SU-DHL-6 (cell line): Measurements from ENCODE around the gene HCFC2.

Experiments used
- H2AFZ ChIP-seq: fragments of 200-600 bp; sonication (generic); 2 replicates; pipeline ENCODE4 v1.6.1; 2014; ENCODE audit warnings: low read depth, mild to moderate bottlenecking, moderate library complexity, mixed read lengths, antibody characterized with exemption, low read length; ENCODE audit not compliant: severe bottlenecking
- H3F3A ChIP-seq: fragments of 200-600 bp; shearing (Covaris generic); 2 replicates; pipeline ENCODE4 v1.6.0; 2016; ENCODE audit warnings: antibody characterized with exemption, mild to moderate bottlenecking; ENCODE audit not compliant: insufficient read depth
- H3K27ac ChIP-seq: fragments of 200-600 bp; sonication (generic); 2 replicates; pipeline ENCODE4 v1.5.1; 2016; ENCODE audit warnings: low read depth, mild to moderate bottlenecking, low read length, moderate library complexity, mixed read lengths
- H3K27me3 ChIP-seq: fragments of 200-600 bp; sonication (generic), shearing (Covaris generic); 2 replicates; pipeline ENCODE4 v1.6.0; 2014; ENCODE audit warnings: mild to moderate bottlenecking, low read length
- H3K36me3 ChIP-seq: fragments of 200-600 bp; sonication (generic); 2 replicates; pipeline ENCODE4 v1.6.1; 2014; ENCODE audit warnings: mild to moderate bottlenecking, low read length, mixed read lengths
- H3K4me2 ChIP-seq: fragments of 300-600, 200-600 bp; shearing (Covaris generic), sonication (generic); 2 replicates; pipeline ENCODE4 v1.6.0; 2014; ENCODE audit warnings: low read length, low read depth, mild to moderate bottlenecking; ENCODE audit not compliant: poor library complexity, severe bottlenecking
- H3K4me3 ChIP-seq: fragments of 200-600 bp; sonication (generic); 2 replicates; pipeline ENCODE4 v1.5.1; 2014; ENCODE audit warnings: antibody characterized with exemption, low read length, mild to moderate bottlenecking, mixed read lengths; ENCODE audit not compliant: insufficient read depth, poor library complexity, severe bottlenecking
- H3K79me2 ChIP-seq: fragments of 200-600 bp; sonication (generic); 2 replicates; pipeline ENCODE4 v1.6.1; 2014; ENCODE audit warnings: mild to moderate bottlenecking, low read length, moderate library complexity; ENCODE audit not compliant: insufficient read depth
- H3K9ac ChIP-seq: fragments of 200-600 bp; sonication (generic); 2 replicates; pipeline ENCODE4 v1.7.0; 2014; ENCODE audit warnings: mild to moderate bottlenecking, low read length
- H3K9me2 ChIP-seq: fragments of 200-600 bp; sonication (generic); replicated peaks from 2 replicates; pipeline ENCODE4 v1.6.1; 2014; ENCODE audit warnings: low read length; ENCODE audit not compliant: insufficient read depth
- H3K9me3 ChIP-seq: fragments of 200-600 bp; sonication (generic); 2 replicates; pipeline ENCODE4 v1.6.1; 2014; ENCODE audit warnings: low read length, mixed read lengths; ENCODE audit not compliant: insufficient read depth
- H4K20me1 ChIP-seq: fragments of 200-600 bp; sonication (generic); 2 replicates; pipeline ENCODE4 v1.6.1; 2014; ENCODE audit warnings: low read depth, mild to moderate bottlenecking, antibody characterized with exemption, low read length, moderate library complexity, mixed read lengths
- CTCF ChIP-seq: fragments of 200-600 bp; sonication (generic); IDR thresholded peaks from one replicate; pipeline ENCODE4 v1.5.1; 2017; ENCODE audit warnings: antibody characterized with exemption, mild to moderate bottlenecking, low read length, moderate library complexity; ENCODE audit not compliant: insufficient read depth, poor library complexity, severe bottlenecking
- EZH2phosphoT487 ChIP-seq: fragments of 200-600 bp; sonication (generic), shearing (Covaris generic); conservative IDR thresholded peaks from 2 replicates; pipeline ENCODE4 v1.6.1; 2018; ENCODE audit warnings: mild to moderate bottlenecking, antibody characterized with exemption, low read length, moderate library complexity, mixed read lengths

Gene HCFC2

GRCh38 chr12:104143002-104143401 is 78.7 kb downstream of the HCFC2 start:
- no peak for TF ChIP-seq CTCF
- TF ChIP-seq EZH2phosphoT487 = no peak
- no peak overlapping the region for H2AFZ ChIP-seq

GRCh38 chr12:104143918-104144317 is 79.6 kb downstream of the HCFC2 start:
- H3F3A ChIP-seq = no peaks in the 10 kb centered on the region
- TF ChIP-seq CTCF = no peak
- no peak for TF ChIP-seq EZH2phosphoT487

More at GRCh38 chr12:104143002-104143401, 78.7 kb downstream of the HCFC2 start:
- Histone ChIP-seq H3K4me2 (no peak overlapping the region), H3K9me3 (no peaks in the 10 kb centered on the region), H3K27ac (no peak overlapping the region), H3F3A (no peaks in the 10 kb centered on the region), H3K79me2 (no peaks in the 10 kb centered on the region), H3K36me3 (no peaks in the 10 kb centered on the region), H3K4me3 (no peak overlapping the region), H3K9ac (no peak overlapping the region), H4K20me1 (no peaks in the 10 kb centered on the region), H3K27me3 (no peaks in the 10 kb centered on the region), H3K9me2 (no peaks in the 10 kb centered on the region)

GRCh38 chr12:104147346-104147745 is 83.0 kb downstream of the HCFC2 start:
- H3F3A ChIP-seq = no peaks in the 10 kb centered on the region
- no peak overlapping the region for H3K27ac ChIP-seq
- no peak overlapping the region for H2AFZ ChIP-seq
- no peak overlapping the region for H3K9ac ChIP-seq
- H3K79me2 ChIP-seq = no peaks in the 10 kb centered on the region
- TF ChIP-seq CTCF (no peak), EZH2phosphoT487 (no peak)
- H3K4me3 ChIP-seq = no peak overlapping the region
- H3K9me3 ChIP-seq = no peaks in the 10 kb centered on the region
- H3K4me2 ChIP-seq = no peak overlapping the region
- no peaks in the 10 kb centered on the region for H3K9me2 ChIP-seq
- H3K27me3 ChIP-seq = no peaks in the 10 kb centered on the region
- H3K36me3 ChIP-seq = no peaks in the 10 kb centered on the region
- H4K20me1 ChIP-seq = no peaks in the 10 kb centered on the region

More at GRCh38 chr12:104143918-104144317, 79.6 kb downstream of the HCFC2 start:
- Histone ChIP-seq H3K9ac (no peak overlapping the region), H4K20me1 (no peaks in the 10 kb centered on the region), H3K9me2 (no peaks in the 10 kb centered on the region), H3K4me2 (no peak overlapping the region), H3K4me3 (no peak overlapping the region), H3K27me3 (no peaks in the 10 kb centered on the region), H3K9me3 (no peaks in the 10 kb centered on the region), H3K79me2 (no peaks in the 10 kb centered on the region), H3K36me3 (no peaks in the 10 kb centered on the region), H2AFZ (no peak overlapping the region), H3K27ac (no peak overlapping the region)

GRCh38 chr12:104150416-104150815 is 86.1 kb downstream of the HCFC2 start:
- H3F3A ChIP-seq = no peaks in the 10 kb centered on the region
- no peaks in the 10 kb centered on the region for H3K9me3 ChIP-seq
- no peak overlapping the region for H2AFZ ChIP-seq
- no peak overlapping the region for H3K4me2 ChIP-seq
- H3K4me3 ChIP-seq = no peak overlapping the region
- H3K9me2 ChIP-seq = no peaks in the 10 kb centered on the region
- no peaks in the 10 kb centered on the region for H3K36me3 ChIP-seq
- H4K20me1 ChIP-seq = no peaks in the 10 kb centered on the region
- no peaks in the 10 kb centered on the region for H3K79me2 ChIP-seq
- H3K27me3 ChIP-seq = no peaks in the 10 kb centered on the region
- TF ChIP-seq CTCF = no peak
- TF ChIP-seq EZH2phosphoT487 = no peak
- H3K9ac ChIP-seq = no peak overlapping the region
- no peak overlapping the region for H3K27ac ChIP-seq
